Measurements from ENCODE around the gene GNG13.

Gene GNG13

GRCh38 chr16:802461-802860 lies 1.9 kb upstream of the GNG13 start:
- H3K9me3 ChIP-seq (ENCODE audit: control insufficient read depth in 2 of 2, low read length in 2 of 2), result no peaks in the 10 kb centered on the region
- H3K4me1 ChIP-seq (ENCODE audit: control insufficient read depth in 2 of 2, insufficient read depth in 2 of 2, low read length in 2 of 2), result peaks cover 0 to 3% of the 10 kb centered on the region in 2 donors
- H3K9ac ChIP-seq (ENCODE audit: low read depth in 1 of 2, low read length in 2 of 2), result no peak overlapping the region
- no peak overlapping the region for H3K4me3 ChIP-seq (ENCODE audit: low read length in 2 of 2)
- H3K27me3 ChIP-seq (ENCODE audit: control insufficient read depth in 2 of 2, insufficient read depth in 2 of 2, low read length in 2 of 2), result peaks cover 32 to 33% of the 10 kb centered on the region in 2 donors
- H3K27ac ChIP-seq (ENCODE audit: low read depth in 2 of 2, low read length in 2 of 2), result no peak overlapping the region
- no peaks in the 10 kb centered on the region for H3K36me3 ChIP-seq (ENCODE audit: control insufficient read depth in 2 of 2, insufficient read depth in 2 of 2, low read length in 2 of 2)

- Histone ChIP-seq H3K9me3 (ENCODE audit: control insufficient read depth in 2 of 2, low read length in 2 of 2) (no peaks in the 10 kb centered on the region), H3K27me3 (ENCODE audit: control insufficient read depth in 2 of 2, insufficient read depth in 2 of 2, low read length in 2 of 2) (peaks cover 32 to 33% of the 10 kb centered on the region in 2 donors), H3K27ac (ENCODE audit: low read depth in 2 of 2, low read length in 2 of 2) (no peak overlapping the region)
Measured at GRCh38 chr16:801584-802363, 1.2 kb upstream of the GNG13 start.

GRCh38 chr16:800834-801511 lies 439 bp upstream of the GNG13 start:
- Histone ChIP-seq H3K36me3 (ENCODE audit: control insufficient read depth in 2 of 2, insufficient read depth in 2 of 2, low read length in 2 of 2) (no peaks in the 10 kb centered on the region), H3K27ac (ENCODE audit: low read depth in 2 of 2, low read length in 2 of 2) (no peak overlapping the region), H3K9ac (ENCODE audit: low read depth in 1 of 2, low read length in 2 of 2) (no peak overlapping the region), H3K27me3 (ENCODE audit: control insufficient read depth in 2 of 2, insufficient read depth in 2 of 2, low read length in 2 of 2) (peaks cover 32 to 33% of the 10 kb centered on the region in 2 donors), H3K4me3 (ENCODE audit: low read length in 2 of 2) (no peak overlapping the region), H3K9me3 (ENCODE audit: control insufficient read depth in 2 of 2, low read length in 2 of 2) (no peaks in the 10 kb centered on the region), H3K4me1 (ENCODE audit: control insufficient read depth in 2 of 2, insufficient read depth in 2 of 2, low read length in 2 of 2) (no peaks in the 10 kb centered on the region)

More at GRCh38 chr16:801584-802363, 1.2 kb upstream of the GNG13 start:
- Histone ChIP-seq H3K4me1 (ENCODE audit: control insufficient read depth in 2 of 2, insufficient read depth in 2 of 2, low read length in 2 of 2) (no peaks in the 10 kb centered on the region), H3K9ac (ENCODE audit: low read depth in 1 of 2, low read length in 2 of 2) (no peak overlapping the region), H3K36me3 (ENCODE audit: control insufficient read depth in 2 of 2, insufficient read depth in 2 of 2, low read length in 2 of 2) (no peaks in the 10 kb centered on the region), H3K4me3 (ENCODE audit: low read length in 2 of 2) (no peak overlapping the region)

GRCh38 chr16:799111-799947 lies 1.2 kb downstream of the GNG13 start:
- peaks cover 32% of the 10 kb centered on the region in 2 donors for H3K27me3 ChIP-seq (ENCODE audit: control insufficient read depth in 2 of 2, insufficient read depth in 2 of 2, low read length in 2 of 2)
- H3K9me3 ChIP-seq (ENCODE audit: control insufficient read depth in 2 of 2, low read length in 2 of 2), result no peaks in the 10 kb centered on the region
- H3K4me1 ChIP-seq (ENCODE audit: control insufficient read depth in 2 of 2, insufficient read depth in 2 of 2, low read length in 2 of 2), result no peaks in the 10 kb centered on the region
- H3K4me3 ChIP-seq (ENCODE audit: low read length in 2 of 2), result no peak overlapping the region
- H3K36me3 ChIP-seq (ENCODE audit: control insufficient read depth in 2 of 2, insufficient read depth in 2 of 2, low read length in 2 of 2), result no peaks in the 10 kb centered on the region
- H3K9ac ChIP-seq (ENCODE audit: low read depth in 1 of 2, low read length in 2 of 2), result no peak overlapping the region
- H3K27ac ChIP-seq (ENCODE audit: low read depth in 2 of 2, low read length in 2 of 2), result no peak overlapping the region

- no peaks in the 10 kb centered on the region for H3K36me3 ChIP-seq (ENCODE audit: control insufficient read depth in 2 of 2, insufficient read depth in 2 of 2, low read length in 2 of 2)
- peaks cover 30 to 32% of the 10 kb centered on the region in 2 donors for H3K27me3 ChIP-seq (ENCODE audit: control insufficient read depth in 2 of 2, insufficient read depth in 2 of 2, low read length in 2 of 2)
- no peak overlapping the region for H3K4me3 ChIP-seq (ENCODE audit: low read length in 2 of 2)
- no peak overlapping the region for H3K9ac ChIP-seq (ENCODE audit: low read depth in 1 of 2, low read length in 2 of 2)
- H3K9me3 ChIP-seq (ENCODE audit: control insufficient read depth in 2 of 2, low read length in 2 of 2), result no peaks in the 10 kb centered on the region
- H3K4me1 ChIP-seq (ENCODE audit: control insufficient read depth in 2 of 2, insufficient read depth in 2 of 2, low read length in 2 of 2), result no peaks in the 10 kb centered on the region
- no peak overlapping the region for H3K27ac ChIP-seq (ENCODE audit: low read depth in 2 of 2, low read length in 2 of 2)
Measured at GRCh38 chr16:798666-799065, 1.9 kb downstream of the GNG13 start.

- H3K9me3 ChIP-seq (ENCODE audit: control insufficient read depth in 2 of 2, low read length in 2 of 2), result no peaks in the 10 kb centered on the region
- peaks cover 24 to 29% of the 10 kb centered on the region in 2 donors for H3K27me3 ChIP-seq (ENCODE audit: control insufficient read depth in 2 of 2, insufficient read depth in 2 of 2, low read length in 2 of 2)
- no peak overlapping the region for H3K9ac ChIP-seq (ENCODE audit: low read depth in 1 of 2, low read length in 2 of 2)
- no peak overlapping the region for H3K4me3 ChIP-seq (ENCODE audit: low read length in 2 of 2)
- H3K27ac ChIP-seq (ENCODE audit: low read depth in 2 of 2, low read length in 2 of 2), result no peak overlapping the region
- H3K36me3 ChIP-seq (ENCODE audit: control insufficient read depth in 2 of 2, insufficient read depth in 2 of 2, low read length in 2 of 2), result no peaks in the 10 kb centered on the region
- no peaks in the 10 kb centered on the region for H3K4me1 ChIP-seq (ENCODE audit: control insufficient read depth in 2 of 2, insufficient read depth in 2 of 2, low read length in 2 of 2)
Measured at GRCh38 chr16:797686-798085, 2.8 kb downstream of the GNG13 start.

- H3K27me3 ChIP-seq (ENCODE audit: control insufficient read depth in 2 of 2, insufficient read depth in 2 of 2, low read length in 2 of 2), result peaks cover 18 to 22% of the 10 kb centered on the region in 2 donors
- no peak overlapping the region for H3K4me3 ChIP-seq (ENCODE audit: low read length in 2 of 2)
- no peak overlapping the region for H3K27ac ChIP-seq (ENCODE audit: low read depth in 2 of 2, low read length in 2 of 2)
- H3K9ac ChIP-seq (ENCODE audit: low read depth in 1 of 2, low read length in 2 of 2), result no peak overlapping the region
- no peaks in the 10 kb centered on the region for H3K36me3 ChIP-seq (ENCODE audit: control insufficient read depth in 2 of 2, insufficient read depth in 2 of 2, low read length in 2 of 2)
- no peaks in the 10 kb centered on the region for H3K4me1 ChIP-seq (ENCODE audit: control insufficient read depth in 2 of 2, insufficient read depth in 2 of 2, low read length in 2 of 2)
- no peaks in the 10 kb centered on the region for H3K9me3 ChIP-seq (ENCODE audit: control insufficient read depth in 2 of 2, low read length in 2 of 2)
Measured at GRCh38 chr16:797120-797420, 3.5 kb downstream of the GNG13 start.

GRCh38 chr16:796296-797119 lies 4.0 kb downstream of the GNG13 start:
- Histone ChIP-seq H3K27me3 (ENCODE audit: control insufficient read depth in 2 of 2, insufficient read depth in 2 of 2, low read length in 2 of 2) (peaks cover 13 to 17% of the 10 kb centered on the region in 2 donors), H3K9ac (ENCODE audit: low read depth in 1 of 2, low read length in 2 of 2) (no peak overlapping the region), H3K4me1 (ENCODE audit: control insufficient read depth in 2 of 2, insufficient read depth in 2 of 2, low read length in 2 of 2) (no peaks in the 10 kb centered on the region), H3K4me3 (ENCODE audit: low read length in 2 of 2) (no peak overlapping the region), H3K27ac (ENCODE audit: low read depth in 2 of 2, low read length in 2 of 2) (no peak overlapping the region), H3K36me3 (ENCODE audit: control insufficient read depth in 2 of 2, insufficient read depth in 2 of 2, low read length in 2 of 2) (no peaks in the 10 kb centered on the region), H3K9me3 (ENCODE audit: control insufficient read depth in 2 of 2, low read length in 2 of 2) (no peaks in the 10 kb centered on the region)

GRCh38 chr16:795580-796229 lies 4.8 kb downstream of the GNG13 start:
- H3K36me3 ChIP-seq (ENCODE audit: control insufficient read depth in 2 of 2, insufficient read depth in 2 of 2, low read length in 2 of 2), result no peaks in the 10 kb centered on the region
- H3K9ac ChIP-seq (ENCODE audit: low read depth in 1 of 2, low read length in 2 of 2), result no peak overlapping the region
- no peak overlapping the region for H3K4me3 ChIP-seq (ENCODE audit: low read length in 2 of 2)
- no peaks in the 10 kb centered on the region for H3K9me3 ChIP-seq (ENCODE audit: control insufficient read depth in 2 of 2, low read length in 2 of 2)
- no peaks in the 10 kb centered on the region for H3K4me1 ChIP-seq (ENCODE audit: control insufficient read depth in 2 of 2, insufficient read depth in 2 of 2, low read length in 2 of 2)
- H3K27ac ChIP-seq (ENCODE audit: low read depth in 2 of 2, low read length in 2 of 2), result no peak overlapping the region
- H3K27me3 ChIP-seq (ENCODE audit: control insufficient read depth in 2 of 2, insufficient read depth in 2 of 2, low read length in 2 of 2), result peaks cover 5 to 9% of the 10 kb centered on the region in 2 donors
